Activated CD8-positive, alpha-beta memory T cell treated with anti-CD3 and anti-CD28 coated beads, Interleukin-2, amount 50 U/mL, for 48 hours (primary cell): ENCODE measurements around the gene PMVK.

Experiments used
- DNase-seq: peaks from one replicate; pipeline ENCODE4 v3.0.0-alpha.2; 2020

The PMVK gene

DNA sequence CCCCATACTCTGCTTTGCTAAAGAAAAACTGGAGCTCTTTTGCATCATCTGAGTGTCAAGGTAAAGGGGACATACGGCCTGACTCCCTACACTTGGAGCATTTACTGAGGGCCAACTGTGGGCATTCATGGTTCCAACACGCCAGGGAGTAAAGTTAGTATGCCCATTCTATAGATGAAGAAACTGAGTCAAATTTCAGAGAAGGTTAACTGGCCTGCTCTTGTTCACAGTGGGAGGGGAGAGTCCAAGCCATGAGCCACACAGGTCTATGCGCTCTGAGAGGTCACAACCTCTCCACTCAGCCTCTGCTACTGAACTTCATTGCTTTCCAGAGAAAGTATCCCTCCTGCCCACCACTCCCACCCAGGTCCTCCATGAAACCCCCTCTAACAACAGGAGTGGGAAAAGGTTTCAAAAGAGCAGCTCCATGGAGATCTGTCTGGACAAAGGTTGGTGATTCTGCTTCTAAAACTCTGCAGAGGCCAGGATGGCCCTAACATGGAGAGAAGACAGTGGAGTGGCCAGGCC lies 59.6 kb downstream of the PMVK start:
- DNase-seq: no peak
